ENCODE measurements around the gene SPARCL1.

- TF ChIP-seq CTCF (IDR thresholded peaks at IDR 0.05; ENCODE audit: low read length): no peak
- no peak for TF ChIP-seq EZH2 (IDR thresholded peaks at IDR 0.05; ENCODE audit: borderline replicate concordance, low read length)
Observed at GRCh38 chr4:87555773-87556619, 26.8 kb upstream of the SPARCL1 start.

Measured in OCI-LY1 (cell line).